ENCODE results near the gene FOSB.

Gene FOSB

DNA sequence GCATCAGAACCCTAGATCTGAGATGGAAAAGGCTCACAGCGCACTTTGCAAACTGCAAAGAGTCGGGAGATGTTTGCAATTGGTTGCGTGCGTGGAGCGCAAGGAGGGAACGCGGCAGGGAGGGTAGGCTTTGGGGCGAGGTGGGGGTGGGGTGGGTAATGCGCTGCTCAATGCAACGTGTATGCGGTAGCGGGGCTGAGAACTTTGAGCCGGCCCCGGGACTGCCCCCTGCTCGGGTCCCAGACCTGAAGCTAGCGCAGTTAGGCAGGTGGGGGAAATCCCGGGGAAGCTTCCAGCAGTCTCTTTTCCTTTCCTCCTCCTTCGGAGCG is 971 bp downstream of the FOSB start:
- TF ChIP-seq GATA1 (IDR thresholded peaks at IDR 0.05; ENCODE audit: low read depth, low read length) (no peak), POLR2A (IDR thresholded peaks at IDR 0.05; ENCODE audit: low read length) (no peak)
- peak; percentile 79 to 84 for DNase-seq

DNA sequence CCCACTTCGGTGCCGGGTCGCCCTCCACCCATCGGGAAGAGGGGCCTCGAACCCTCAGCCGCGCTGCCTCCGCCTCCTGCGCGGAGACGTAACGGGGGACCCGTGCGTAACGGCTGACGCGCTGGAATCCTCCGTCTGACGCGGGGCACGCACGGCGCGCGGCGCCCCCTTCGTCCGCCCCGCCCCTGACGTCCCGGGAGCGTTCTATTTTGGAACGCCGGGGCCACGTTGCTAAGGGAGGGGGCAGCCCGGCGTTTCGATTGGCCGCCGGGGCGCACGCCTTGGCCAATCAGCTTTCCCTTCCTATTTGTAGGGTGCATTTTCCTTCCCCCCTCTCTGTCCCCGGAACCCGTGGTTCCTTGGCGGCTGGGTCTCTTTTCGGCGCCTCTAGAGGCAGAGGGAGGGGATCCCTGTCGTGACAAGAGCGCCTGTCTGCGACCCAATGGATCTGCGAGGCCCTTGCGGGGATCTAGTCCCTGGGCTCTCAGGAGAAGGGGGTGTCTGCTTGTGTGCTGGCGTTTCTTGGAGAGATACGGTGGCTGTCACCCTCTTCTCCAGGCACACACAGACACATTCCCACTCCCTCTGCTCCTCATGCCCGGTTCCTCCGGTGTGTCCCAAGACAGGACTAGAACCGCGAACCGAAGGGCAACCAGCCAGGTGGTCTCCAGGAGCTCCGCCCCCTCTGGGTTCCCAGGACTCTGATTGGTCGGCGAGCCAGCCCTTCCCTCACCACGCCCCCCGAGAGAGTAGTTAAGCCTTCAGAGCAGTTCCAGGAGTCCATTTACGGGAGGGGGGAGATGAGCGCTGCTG is 1.5 kb downstream of the FOSB start:
- peak; percentile 96 for DNase-seq
- TF ChIP-seq GATA1 (IDR thresholded peaks at IDR 0.05; ENCODE audit: low read depth, low read length) (no peak), POLR2A (IDR thresholded peaks at IDR 0.05; ENCODE audit: low read length) (peak; percentile 94)

DNA sequence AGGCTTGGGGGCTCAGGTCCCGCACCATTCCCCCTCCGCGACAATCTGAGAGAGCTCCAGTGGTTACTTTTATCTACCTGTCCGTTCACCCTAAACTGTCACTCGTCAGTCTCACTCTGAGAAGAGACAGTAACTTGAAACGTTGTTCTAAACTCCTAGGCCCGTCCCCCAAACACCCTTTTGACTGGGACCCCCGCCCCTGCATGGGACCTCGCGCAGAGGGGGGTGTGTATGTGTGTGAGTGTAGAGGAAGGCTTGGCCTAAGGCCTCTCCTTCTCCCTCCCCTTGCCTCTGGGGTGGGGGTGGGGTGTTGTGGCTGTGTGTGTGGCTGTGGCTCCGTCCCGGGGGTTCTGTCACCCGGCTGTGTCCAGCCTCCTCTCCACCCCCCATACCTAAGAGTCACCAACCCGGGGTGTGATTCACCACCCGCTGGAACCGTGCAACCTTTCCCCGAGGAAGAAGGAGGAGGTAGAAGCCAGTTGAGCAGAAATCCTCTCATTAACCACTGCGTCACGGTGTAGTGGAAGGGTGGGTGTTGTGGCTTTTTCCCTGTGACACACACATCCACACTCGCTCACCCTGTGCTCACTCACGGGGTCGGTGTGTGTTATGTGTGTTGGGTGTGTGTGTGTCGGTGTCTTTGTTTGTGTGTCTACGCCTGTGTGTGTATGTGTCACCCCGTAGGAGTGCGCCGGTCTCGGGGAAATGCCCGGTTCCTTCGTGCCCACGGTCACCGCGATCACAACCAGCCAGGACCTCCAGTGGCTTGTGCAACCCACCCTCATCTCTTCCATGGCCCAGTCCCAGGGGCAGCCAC is 2.4 kb downstream of the FOSB start:
- TF ChIP-seq POLR2A (IDR thresholded peaks at IDR 0.05; ENCODE audit: low read length): no peak
- no peak for TF ChIP-seq GATA1 (IDR thresholded peaks at IDR 0.05; ENCODE audit: low read depth, low read length)
- no peak for DNase-seq

DNA sequence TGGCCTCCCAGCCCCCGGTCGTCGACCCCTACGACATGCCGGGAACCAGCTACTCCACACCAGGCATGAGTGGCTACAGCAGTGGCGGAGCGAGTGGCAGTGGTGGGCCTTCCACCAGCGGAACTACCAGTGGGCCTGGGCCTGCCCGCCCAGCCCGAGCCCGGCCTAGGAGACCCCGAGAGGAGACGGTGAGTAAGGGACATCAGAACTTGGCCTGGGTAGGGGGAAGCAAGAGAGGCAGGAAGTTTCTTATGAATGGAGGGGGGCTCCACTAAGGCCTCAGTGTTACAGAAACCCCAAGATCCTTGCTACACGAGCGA is 2.9 kb downstream of the FOSB start:
- TF ChIP-seq POLR2A (IDR thresholded peaks at IDR 0.05; ENCODE audit: low read length) (no peak), GATA1 (IDR thresholded peaks at IDR 0.05; ENCODE audit: low read depth, low read length) (no peak)
- no peak for DNase-seq

DNA sequence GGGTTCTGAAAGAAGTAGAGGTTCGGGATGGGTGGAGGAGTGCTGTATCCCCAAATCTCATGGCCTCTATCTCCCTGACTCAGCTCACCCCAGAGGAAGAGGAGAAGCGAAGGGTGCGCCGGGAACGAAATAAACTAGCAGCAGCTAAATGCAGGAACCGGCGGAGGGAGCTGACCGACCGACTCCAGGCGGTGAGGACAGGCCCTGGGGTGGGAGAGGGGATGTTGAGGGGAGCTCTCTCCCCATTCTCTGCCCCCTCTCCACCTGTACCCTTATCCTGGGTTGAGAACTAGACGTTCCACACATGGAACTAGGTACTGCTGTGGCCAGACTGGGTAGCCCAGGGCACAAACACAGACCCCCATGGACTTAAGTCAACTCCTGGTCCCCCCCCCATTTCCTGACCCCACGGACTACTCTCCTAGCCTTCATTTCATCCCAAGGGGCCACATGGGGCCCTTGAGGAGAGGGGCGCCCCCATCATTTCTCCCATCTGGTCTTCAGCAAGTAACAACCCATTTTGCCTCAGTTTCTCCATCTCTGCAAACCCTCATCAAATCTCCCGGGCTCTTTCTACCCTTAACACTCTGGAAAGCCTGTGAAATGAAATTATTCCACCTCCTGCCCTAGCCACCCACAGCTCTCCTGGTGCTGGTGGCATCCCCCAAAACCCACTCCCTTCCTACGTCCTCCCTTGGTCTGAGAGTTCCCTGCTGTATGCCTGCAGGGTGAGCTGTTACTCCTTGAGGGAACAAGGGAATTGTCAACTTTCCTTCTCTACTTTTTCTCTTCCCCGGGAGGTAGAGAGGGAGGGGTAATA is 3.5 kb downstream of the FOSB start:
- DNase-seq: no peak
- no peak for TF ChIP-seq GATA1 (IDR thresholded peaks at IDR 0.05; ENCODE audit: low read depth, low read length)
- no peak for TF ChIP-seq POLR2A (IDR thresholded peaks at IDR 0.05; ENCODE audit: low read length)

DNA sequence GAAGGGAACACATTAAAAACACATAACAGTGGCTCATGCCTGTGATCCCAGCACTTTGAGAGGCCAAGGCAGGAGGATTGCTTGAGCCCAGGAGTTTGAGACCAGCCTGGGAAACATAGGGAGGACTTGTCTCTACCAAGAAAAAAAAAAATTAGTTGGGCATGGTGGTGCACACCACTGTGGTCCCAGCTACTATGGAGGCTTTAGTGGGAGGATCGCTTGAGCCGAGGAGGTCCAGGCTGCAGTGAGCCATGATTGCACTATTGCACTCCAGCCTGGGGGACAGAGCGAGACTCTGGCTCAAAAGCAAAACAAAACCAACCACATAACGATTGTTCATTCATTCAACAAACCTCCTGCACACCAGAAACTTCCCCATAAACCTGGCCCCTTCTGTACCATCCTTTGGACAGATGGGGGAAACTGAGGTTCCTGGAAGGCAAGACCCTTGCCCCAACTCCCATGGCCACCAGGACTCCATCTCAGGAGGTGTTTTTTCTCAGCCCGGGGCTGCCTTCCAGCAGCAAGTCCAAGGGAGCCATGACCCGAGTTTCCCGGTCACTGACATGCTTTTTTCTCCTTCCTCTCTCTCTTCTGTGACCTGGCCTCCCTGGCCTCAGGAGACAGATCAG is 4.3 kb downstream of the FOSB start:
- no peak for DNase-seq
- no peak for TF ChIP-seq POLR2A (IDR thresholded peaks at IDR 0.05; ENCODE audit: low read length)
- no peak for TF ChIP-seq GATA1 (IDR thresholded peaks at IDR 0.05; ENCODE audit: low read depth, low read length)

DNA sequence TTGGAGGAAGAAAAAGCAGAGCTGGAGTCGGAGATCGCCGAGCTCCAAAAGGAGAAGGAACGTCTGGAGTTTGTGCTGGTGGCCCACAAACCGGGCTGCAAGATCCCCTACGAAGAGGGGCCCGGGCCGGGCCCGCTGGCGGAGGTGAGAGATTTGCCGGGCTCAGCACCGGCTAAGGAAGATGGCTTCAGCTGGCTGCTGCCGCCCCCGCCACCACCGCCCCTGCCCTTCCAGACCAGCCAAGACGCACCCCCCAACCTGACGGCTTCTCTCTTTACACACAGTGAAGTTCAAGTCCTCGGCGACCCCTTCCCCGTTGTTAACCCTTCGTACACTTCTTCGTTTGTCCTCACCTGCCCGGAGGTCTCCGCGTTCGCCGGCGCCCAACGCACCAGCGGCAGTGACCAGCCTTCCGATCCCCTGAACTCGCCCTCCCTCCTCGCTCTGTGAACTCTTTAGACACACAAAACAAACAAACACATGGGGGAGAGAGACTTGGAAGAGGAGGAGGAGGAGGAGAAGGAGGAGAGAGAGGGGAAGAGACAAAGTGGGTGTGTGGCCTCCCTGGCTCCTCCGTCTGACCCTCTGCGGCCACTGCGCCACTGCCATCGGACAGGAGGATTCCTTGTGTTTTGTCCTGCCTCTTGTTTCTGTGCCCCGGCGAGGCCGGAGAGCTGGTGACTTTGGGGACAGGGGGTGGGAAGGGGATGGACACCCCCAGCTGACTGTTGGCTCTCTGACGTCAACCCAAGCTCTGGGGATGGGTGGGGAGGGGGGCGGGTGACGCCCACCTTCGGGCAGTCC is 5.0 kb downstream of the FOSB start:
- TF ChIP-seq POLR2A (IDR thresholded peaks at IDR 0.05; ENCODE audit: low read length) (no peak), GATA1 (IDR thresholded peaks at IDR 0.05; ENCODE audit: low read depth, low read length) (no peak)

DNA sequence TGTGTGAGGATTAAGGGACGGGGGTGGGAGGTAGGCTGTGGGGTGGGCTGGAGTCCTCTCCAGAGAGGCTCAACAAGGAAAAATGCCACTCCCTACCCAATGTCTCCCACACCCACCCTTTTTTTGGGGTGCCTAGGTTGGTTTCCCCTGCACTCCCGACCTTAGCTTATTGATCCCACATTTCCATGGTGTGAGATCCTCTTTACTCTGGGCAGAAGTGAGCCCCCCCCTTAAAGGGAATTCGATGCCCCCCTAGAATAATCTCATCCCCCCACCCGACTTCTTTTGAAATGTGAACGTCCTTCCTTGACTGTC is 5.5 kb downstream of the FOSB start:
- TF ChIP-seq GATA1 (IDR thresholded peaks at IDR 0.05; ENCODE audit: low read depth, low read length): no peak
- TF ChIP-seq POLR2A (IDR thresholded peaks at IDR 0.05; ENCODE audit: low read length): no peak
- DNase-seq: no peak

More for the DNA sequence above, 5.0 kb downstream of the FOSB start:
- no peak for DNase-seq

DNA sequence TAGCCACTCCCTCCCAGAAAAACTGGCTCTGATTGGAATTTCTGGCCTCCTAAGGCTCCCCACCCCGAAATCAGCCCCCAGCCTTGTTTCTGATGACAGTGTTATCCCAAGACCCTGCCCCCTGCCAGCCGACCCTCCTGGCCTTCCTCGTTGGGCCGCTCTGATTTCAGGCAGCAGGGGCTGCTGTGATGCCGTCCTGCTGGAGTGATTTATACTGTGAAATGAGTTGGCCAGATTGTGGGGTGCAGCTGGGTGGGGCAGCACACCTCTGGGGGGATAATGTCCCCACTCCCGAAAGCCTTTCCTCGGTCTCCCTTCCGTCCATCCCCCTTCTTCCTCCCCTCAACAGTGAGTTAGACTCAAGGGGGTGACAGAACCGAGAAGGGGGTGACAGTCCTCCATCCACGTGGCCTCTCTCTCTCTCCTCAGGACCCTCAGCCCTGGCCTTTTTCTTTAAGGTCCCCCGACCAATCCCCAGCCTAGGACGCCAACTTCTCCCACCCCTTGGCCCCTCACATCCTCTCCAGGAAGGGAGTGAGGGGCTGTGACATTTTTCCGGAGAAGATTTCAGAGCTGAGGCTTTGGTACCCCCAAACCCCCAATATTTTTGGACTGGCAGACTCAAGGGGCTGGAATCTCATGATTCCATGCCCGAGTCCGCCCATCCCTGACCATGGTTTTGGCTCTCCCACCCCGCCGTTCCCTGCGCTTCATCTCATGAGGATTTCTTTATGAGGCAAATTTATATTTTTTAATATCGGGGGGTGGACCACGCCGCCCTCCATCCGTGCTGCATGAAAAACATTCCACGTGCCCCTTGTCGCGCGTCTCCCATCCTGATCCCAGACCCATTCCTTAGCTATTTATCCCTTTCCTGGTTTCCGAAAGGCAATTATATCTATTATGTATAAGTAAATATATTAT is 6.1 kb downstream of the FOSB start:
- TF ChIP-seq POLR2A (IDR thresholded peaks at IDR 0.05; ENCODE audit: low read length) (peak; percentile 35), GATA1 (IDR thresholded peaks at IDR 0.05; ENCODE audit: low read depth, low read length) (no peak)
- DNase-seq: no peak

DNA sequence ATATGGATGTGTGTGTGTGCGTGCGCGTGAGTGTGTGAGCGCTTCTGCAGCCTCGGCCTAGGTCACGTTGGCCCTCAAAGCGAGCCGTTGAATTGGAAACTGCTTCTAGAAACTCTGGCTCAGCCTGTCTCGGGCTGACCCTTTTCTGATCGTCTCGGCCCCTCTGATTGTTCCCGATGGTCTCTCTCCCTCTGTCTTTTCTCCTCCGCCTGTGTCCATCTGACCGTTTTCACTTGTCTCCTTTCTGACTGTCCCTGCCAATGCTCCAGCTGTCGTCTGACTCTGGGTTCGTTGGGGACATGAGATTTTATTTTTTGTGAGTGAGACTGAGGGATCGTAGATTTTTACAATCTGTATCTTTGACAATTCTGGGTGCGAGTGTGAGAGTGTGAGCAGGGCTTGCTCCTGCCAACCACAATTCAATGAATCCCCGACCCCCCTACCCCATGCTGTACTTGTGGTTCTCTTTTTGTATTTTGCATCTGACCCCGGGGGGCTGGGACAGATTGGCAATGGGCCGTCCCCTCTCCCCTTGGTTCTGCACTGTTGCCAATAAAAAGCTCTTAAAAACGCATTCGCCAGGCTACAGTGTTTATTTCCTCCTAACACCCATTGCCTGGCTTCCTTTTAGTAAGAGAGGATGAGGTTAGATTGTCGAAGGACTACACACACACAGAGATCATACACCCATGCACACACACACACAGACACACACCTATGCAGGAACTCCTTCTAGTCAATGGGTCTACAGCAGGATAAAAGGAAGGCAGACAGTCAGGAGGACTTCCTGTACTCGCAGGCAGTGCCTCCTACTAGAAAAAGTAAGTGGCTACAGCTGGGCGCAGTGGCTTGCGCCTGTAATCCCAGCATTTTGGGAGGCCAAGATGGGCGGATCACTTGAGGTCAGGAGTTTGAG is 7.1 kb downstream of the FOSB start:
- no peak for DNase-seq
- TF ChIP-seq POLR2A (IDR thresholded peaks at IDR 0.05; ENCODE audit: low read length): peak; percentile 63
- no peak for TF ChIP-seq GATA1 (IDR thresholded peaks at IDR 0.05; ENCODE audit: low read depth, low read length)

DNA sequence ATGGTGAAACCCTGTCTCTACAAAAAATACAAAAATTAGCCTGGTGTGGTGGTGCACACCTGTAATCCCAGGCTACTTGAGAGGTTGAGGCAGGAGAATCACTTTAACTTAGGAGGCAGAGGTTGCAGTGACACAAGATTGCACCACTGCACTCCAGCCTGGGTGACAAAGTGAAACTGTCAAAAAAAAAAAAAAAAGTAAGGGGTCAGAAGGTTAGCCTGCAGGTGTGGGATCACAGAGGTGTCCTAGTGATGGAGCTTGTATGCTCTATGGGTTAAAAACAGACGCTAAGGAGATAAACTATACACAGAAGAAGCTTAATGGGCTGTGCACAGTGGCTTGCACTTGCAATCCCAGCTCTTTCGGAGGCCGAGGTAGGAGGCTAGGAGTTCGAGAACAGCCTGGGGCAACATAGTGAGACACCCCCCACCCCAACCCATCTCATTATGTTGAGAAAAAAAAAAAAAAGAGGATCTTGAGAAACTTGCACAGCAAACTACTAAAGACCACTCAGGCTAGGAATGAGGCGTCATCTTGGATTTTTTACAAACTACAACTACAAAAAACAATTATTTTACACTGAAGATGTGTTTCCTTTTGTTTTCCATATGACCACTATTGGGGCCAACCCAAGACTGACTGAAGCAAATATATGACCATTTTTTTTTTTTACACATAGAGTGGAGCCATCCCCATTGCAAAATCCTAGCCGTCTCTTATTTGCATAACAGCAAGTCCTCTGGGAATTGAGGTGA is 7.9 kb downstream of the FOSB start:
- TF ChIP-seq POLR2A (IDR thresholded peaks at IDR 0.05; ENCODE audit: low read length) (peak; percentile 14), GATA1 (IDR thresholded peaks at IDR 0.05; ENCODE audit: low read depth, low read length) (no peak)
- DNase-seq: no peak
